ENCODE measurements around the gene MARS1.
"Not testable (repeated sequence)": the region's sequence is repeated elsewhere in the genome, so short reads cannot be mapped to it uniquely, and the experiment has no call there.

Gene MARS1

GRCh38 chr12:57474430-57474829 is 13.4 kb upstream of the MARS1 start:
- DNase-seq, result no peak

DNA sequence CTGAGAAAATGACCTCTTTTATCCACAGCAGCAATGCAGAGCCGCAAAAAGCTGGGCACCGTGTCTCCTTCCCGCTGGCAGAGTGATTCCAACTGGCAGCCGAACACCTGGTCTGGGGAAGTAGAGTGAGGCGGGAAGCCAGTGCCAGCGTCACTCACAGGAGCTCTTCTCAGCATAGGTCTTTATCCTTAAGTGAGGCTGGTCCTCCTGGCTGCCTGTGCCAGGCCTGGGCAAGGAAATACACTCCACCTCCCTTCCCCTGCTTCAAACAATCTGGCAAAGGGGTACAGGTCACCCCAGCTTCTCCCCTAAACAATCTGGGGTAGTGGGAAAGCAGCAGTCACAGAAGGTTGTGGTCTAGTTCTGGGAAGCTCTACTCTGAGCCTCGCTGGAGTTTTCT is 13.0 kb upstream of the MARS1 start:
- no peak for DNase-seq

GRCh38 chr12:57475271-57476161 is 12.4 kb upstream of the MARS1 start:
- no peak for DNase-seq

- DNase-seq, result no peak
These were observed 11.5 kb upstream of the MARS1 start for GRCh38 chr12:57476162-57476992.

DNA sequence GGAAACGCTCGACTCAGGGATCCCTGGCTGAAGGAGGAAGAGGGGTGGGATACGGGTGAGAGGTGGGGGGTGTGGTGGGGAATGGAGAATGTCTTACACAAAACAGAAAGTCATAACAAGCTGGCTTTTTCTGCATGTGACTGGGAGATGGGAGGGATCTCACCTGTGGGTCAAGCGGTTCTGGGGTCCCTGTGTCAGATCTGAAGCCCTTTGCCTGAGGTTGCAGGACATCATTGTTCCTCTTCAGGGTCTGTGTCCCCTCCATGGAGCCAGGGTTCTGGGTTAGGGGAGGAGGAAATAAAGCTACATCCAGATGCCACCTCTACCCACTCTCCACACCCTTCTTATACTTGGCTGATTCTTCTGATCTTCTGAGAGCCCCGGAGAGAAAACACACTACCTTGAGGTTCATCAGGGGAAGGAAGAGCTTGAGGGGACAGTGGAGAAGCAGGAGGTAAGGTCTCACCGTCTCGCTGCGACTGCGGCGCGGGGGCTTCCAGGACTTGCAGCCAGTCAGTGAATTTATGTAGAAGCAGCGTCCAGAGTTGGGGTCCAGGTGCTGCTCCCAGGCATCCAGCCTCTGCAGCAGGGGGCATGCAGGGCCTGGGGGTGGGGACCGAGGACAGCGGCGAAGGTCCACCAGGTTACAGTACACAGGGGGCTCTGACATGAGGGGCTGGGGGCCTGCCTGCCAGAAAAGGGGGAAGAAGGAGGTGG is 10.7 kb upstream of the MARS1 start:
- no peak for DNase-seq

- DNase-seq, result no peak
These were observed 9.9 kb upstream of the MARS1 start for GRCh38 chr12:57477710-57478681.

DNA sequence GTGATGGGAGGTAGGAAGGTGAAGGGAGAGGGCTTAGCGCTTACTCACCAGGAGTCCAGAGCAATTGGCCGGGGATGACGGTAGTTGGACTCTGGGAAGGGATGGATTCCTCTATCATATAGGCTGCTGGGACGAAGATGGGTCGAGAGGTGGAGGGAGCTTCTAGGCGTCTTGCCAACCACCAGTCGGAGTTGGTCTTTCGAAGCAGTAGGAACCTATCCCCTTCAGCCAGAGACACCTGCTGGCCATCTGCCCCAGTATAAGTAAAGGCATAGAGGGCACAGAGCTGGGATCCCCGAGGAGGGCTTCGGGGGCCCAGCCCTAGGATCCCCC is 8.9 kb upstream of the MARS1 start:
- DNase-seq, result no peak

- DNase-seq, result no peak
These were observed 8.3 kb upstream of the MARS1 start, which contains the start of gene ARHGAP9 for GRCh38 chr12:57479376-57480115. Gene ARHGAP9, minus strand, starts transcription at chr12:57479866. Its CDS starts 460 bp downstream, at chr12:57479406.

- no peak for DNase-seq
These were observed 6.2 kb upstream of the MARS1 start for GRCh38 chr12:57481671-57482070.

DNA sequence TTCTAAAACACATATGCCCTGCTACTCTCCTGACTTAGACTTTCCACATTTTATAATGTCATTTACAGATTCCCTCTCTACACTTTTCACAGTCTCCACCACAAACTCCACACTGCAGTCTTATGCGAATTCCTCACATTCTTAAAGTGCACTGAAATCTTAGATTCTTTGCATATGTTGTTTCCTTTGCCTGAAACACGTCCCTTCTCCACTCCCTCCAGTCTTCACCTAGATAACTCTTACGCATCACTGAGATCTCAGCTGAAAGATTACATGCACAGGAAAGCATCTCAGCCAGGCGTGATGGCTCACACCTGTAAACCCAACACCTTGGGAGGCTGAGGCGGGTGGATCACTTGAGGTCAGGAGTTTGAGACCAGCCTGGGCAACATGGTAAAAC is 4.4 kb upstream of the MARS1 start:
- no peak for DNase-seq

DNA sequence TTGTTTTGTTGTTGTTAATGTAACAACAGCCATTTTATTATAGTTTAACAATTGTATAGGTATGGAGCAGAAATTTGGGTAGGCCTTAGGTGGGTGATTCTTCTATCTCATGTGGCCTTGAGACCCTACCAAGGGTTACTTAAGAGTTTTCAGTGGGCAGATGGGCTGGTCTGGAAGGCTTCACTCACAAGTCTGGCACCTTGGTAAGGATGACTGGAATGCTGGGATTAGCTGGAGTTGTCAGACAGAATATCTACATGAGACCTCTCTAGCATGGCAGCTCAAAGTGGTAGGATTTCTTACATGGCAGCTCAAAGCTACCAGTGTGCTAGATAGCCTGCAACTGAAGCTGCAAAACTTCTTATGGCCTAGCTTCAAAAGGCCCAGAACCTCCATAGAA is 2.2 kb upstream of the MARS1 start:
- DNase-seq, result no peak

DNA sequence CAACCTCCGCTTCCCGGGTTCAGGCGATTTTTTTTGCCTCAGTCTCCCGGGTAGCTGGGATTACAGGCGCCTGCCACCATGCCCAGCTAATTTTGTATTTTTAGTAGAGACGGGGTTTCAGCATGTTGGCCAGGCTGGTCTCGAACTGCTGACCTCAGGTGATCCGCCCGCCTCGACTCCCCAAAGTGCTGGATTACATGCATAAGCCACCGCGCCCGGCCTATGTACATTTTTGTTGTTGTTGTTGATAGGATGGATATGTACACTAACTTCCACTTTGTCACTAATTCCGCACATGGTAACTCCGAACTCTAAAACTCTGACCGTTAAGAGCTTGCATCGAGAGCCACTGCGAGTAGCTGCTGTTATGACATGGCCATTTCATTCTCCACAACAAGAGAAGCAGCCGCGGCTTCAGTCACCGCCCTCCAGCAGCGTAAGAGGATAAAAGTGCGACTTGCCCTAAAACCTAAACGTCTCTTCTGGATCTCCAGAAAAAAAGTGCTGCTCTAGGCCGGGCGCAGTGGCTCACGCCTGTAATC is 742 bp upstream of the MARS1 start:
- DNase-seq, result no peak

DNA sequence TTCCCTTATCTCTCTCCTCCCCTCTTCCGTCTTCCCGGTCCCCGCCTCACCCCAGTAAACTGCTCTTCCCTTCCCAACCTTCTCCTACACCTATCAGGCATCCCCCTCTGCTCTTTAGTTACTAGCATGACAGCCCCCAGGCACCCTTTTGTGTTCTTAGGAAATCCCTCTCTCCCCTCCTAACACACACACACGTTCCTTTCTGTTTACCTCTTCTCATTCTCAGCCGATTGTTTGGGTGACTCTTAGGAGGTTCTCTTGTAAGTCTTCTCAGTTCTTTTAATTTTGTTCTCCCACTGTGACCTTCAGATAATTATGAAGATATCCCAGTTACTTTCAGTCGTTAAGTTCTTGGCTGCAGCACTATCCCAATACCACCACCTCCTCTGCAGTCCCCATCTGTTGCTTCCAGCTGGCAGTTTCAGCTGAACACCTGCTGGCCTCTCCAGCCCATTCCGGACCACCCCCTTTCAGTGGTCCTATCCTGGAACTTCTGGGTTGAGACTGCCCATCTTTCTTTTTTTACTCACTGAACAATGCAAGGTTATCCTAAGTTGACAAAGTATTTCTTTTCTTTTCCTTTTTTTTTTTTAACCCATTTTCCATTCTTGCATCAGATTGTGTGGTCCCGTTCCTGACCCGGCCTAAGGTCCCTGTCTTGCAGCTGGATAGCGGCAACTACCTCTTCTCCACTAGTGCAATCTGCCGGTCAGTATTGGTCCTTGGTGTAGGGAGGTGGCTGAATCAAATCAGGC is 711 bp downstream of the MARS1 start:
- no peak for DNase-seq

DNA sequence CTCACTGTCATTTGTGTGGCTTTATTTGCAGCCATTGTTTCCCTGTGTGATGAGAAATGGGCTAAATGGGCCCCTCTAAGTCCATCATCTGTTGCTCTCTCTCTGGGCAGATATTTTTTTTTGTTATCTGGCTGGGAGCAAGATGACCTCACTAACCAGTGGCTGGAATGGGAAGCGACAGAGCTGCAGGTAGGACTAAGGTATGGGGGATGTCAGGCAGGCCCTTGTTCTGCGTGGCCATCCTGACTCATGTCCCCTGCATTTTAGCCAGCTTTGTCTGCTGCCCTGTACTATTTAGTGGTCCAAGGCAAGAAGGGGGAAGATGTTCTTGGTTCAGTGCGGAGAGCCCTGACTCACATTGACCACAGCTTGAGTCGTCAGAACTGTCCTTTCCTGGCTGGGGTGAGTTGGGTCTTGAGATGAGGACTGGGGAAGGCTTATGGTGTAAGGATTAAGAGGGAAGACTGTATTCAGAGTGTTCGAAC is 1.3 kb downstream of the MARS1 start:
- DNase-seq, result no peak

DNA sequence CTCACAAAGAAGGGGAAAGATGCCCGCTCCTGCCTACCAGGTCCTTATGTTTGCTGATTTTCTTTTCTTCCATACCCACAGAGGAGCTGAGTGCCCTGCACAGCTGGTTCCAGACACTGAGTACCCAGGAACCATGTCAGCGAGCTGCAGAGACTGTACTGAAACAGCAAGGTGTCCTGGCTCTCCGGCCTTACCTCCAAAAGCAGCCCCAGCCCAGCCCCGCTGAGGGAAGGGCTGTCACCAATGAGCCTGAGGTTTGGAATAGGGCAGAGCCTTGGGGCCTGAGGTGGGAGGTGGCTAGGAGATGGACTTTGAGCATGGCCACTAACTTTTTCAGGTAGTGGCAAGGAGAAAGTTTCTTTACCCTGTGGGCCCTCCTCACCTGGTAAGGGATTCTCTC is 2.3 kb downstream of the MARS1 start:
- DNase-seq, result no peak

DNA sequence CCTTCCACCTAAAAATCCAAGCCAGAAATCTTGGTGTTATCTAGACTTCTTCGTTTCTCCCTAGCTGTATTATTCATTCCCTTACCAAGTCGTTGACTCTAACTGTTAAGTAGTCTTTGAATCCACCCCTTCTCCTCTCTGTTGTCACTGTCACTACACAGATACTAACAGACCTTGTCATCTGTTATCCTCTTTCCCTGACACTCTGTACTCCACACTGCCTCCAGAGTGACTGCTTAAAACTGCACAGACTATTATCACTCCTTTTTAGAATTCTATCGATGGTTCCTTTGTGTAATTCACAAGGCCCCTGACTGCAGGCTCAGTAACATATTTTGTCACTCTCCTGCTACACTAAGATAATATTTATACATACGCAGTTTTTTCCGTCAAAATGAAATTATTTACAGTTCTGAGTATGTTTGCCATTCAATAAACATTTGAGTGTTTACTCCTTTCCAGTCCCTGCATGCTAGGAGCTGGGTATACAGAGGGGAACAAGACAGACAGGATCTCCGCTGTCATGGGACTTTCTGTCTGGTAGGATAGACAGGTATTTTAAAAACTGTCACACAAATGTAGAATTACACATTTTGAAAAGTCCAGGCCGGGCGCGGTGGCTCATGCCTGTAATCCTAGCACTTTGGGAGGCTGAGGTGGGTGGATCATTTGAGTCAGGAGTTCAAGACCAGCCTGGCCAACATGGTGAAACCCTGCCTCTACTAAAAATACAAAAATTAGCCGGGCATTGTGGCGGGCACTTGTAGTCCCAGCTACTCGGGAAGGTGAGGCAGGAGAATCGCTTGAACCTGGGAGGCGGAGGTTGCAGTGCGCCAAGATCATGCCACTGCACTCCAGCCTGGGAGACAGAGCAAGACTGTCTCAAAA is 3.8 kb downstream of the MARS1 start:
- DNase-seq, result no peak

- DNase-seq, result not testable (repeated sequence)
These were observed 7.3 kb downstream of the MARS1 start for GRCh38 chr12:57495051-57495701.

- no peak for DNase-seq
These were observed 9.0 kb downstream of the MARS1 start for GRCh38 chr12:57496822-57497221.
